SK-N-SH (cell line): ENCODE data around the gene SPOCK1. TPM values are rescaled to one million over a fixed set of nuclear protein-coding genes. Genes with fewer than 3 reads are reported as not detected.

Source experiments
- CTCF ChIA-PET: fragments of 300-600, 350-600 bp; formaldehyde crosslinking; extraction: SDS; loops from one replicate; lab custom pipeline; 2021; lab: Yijun Ruan, JAX
- POLR2A ChIA-PET: fragments of 350-600 bp; sonication (Branson Sonifier 250); formaldehyde crosslinking; extraction: SDS; loops from one replicate; lab custom pipeline; 2020; ENCODE audit warnings: antibody characterized with exemption, inconsistent platforms; lab: Yijun Ruan, JAX
- DNase-seq: peaks from one replicate; pipeline ENCODE4 v3.0.0; 2012
- H2AFZ ChIP-seq: fragments of 200-600 bp; sonication (generic); 2 replicates; pipeline ENCODE4 v1.8.1; 2016; ENCODE audit warnings: antibody characterized with exemption, mild to moderate bottlenecking, low read depth
- H3F3A ChIP-seq: fragments of 200-600 bp; sonication (generic); replicated peaks from 2 replicates; pipeline ENCODE3; 2016; ENCODE audit warnings: antibody characterized with exemption, mild to moderate bottlenecking; ENCODE audit not compliant: insufficient read depth
- H3K27ac ChIP-seq, 2 experiments: fragments of 200-500 bp in 1 of 2; fragments of 200-600 bp in 1 of 2; sonication (Bioruptor generic) in 1 of 2; sonication (generic), shearing (Covaris generic) in 1 of 2; 2 replicates each; pipeline versions ENCODE4 v1.5.1 to v1.6.1; 2014 to 2016; ENCODE audit warnings: low read depth in 2 of 2, inconsistent platforms in 1 of 2, low read length in 1 of 2, mild to moderate bottlenecking in 1 of 2, mixed read lengths in 1 of 2
- H3K27me3 ChIP-seq: fragments of 200-600 bp; sonication (generic), shearing (Covaris generic); 2 replicates; pipeline ENCODE4 v1.6.1; 2016; ENCODE audit warnings: mixed run types; ENCODE audit not compliant: insufficient read depth
- H3K36me3 ChIP-seq, 2 experiments: fragments of 200-500 bp in 1 of 2; fragments of 200-600 bp in 1 of 2; sonication (Bioruptor generic) in 1 of 2; sonication (generic) in 1 of 2; replicated peaks in 1 of 2; 2 replicates each; pipeline versions ENCODE3 to v1.5.1; 2014 to 2016; ENCODE audit warnings: low read length in 1 of 2, mild to moderate bottlenecking in 1 of 2; ENCODE audit not compliant: insufficient read depth in 2 of 2, control insufficient read depth in 1 of 2
- H3K4me1 ChIP-seq, 2 experiments: fragments of 200-500 bp in 1 of 2; fragments of 200-600 bp in 1 of 2; sonication (Bioruptor generic) in 1 of 2; sonication (generic), shearing (Covaris generic) in 1 of 2; 2 replicates each; pipeline versions ENCODE4 v1.5.1 to v1.6.1; 2014 to 2016; ENCODE audit warnings: low read depth in 1 of 2, low read length in 1 of 2, mixed run types in 1 of 2; ENCODE audit not compliant: insufficient read depth in 2 of 2, control insufficient read depth in 1 of 2
- H3K4me2 ChIP-seq: fragments of 200-600 bp; sonication (generic), shearing (Covaris generic); 2 replicates; pipeline ENCODE4 v1.6.1; 2017; ENCODE audit warnings: mixed run types
- H3K4me3 ChIP-seq, 2 experiments: fragments of 200-500 bp in 1 of 2; fragments of 200-600 bp in 1 of 2; sonication (Bioruptor generic) in 1 of 2; sonication (generic), shearing (Covaris generic) in 1 of 2; 2 replicates each; pipeline versions ENCODE4 v1.5.1 to v1.8.1; 2014 to 2016; ENCODE audit warnings: low read depth in 2 of 2, inconsistent platforms in 1 of 2, low read length in 1 of 2, mild to moderate bottlenecking in 1 of 2, mixed read lengths in 1 of 2, moderate library complexity in 1 of 2
- H3K79me2 ChIP-seq: fragments of 200-600 bp; sonication (generic); 2 replicates; pipeline ENCODE4 v1.8.1; 2017; ENCODE audit warnings: mild to moderate bottlenecking; ENCODE audit not compliant: insufficient read depth
- H3K9ac ChIP-seq: fragments of 200-600 bp; sonication (generic); 2 replicates; pipeline ENCODE4 v1.6.1; 2017; ENCODE audit warnings: mixed run types
- H3K9me2 ChIP-seq: fragments of 200-600 bp; sonication (generic); 2 replicates; pipeline ENCODE4 v1.6.1; 2017; ENCODE audit warnings: mixed run types
- H3K9me3 ChIP-seq: fragments of 200-600 bp; sonication (generic); 2 replicates; pipeline ENCODE4 v1.6.1; 2017; ENCODE audit warnings: mixed run types, mild to moderate bottlenecking, moderate library complexity
- H4K20me1 ChIP-seq: fragments of 200-600 bp; sonication (generic); 2 replicates; pipeline ENCODE4 v1.6.1; 2017; ENCODE audit warnings: mild to moderate bottlenecking, mixed run types; ENCODE audit not compliant: insufficient read depth
- CTCF ChIP-seq: fragments of 200-600 bp; sonication (generic); IDR thresholded peaks from 2 replicates; pipeline ENCODE4 v1.6.1; 2017; ENCODE audit warnings: antibody characterized with exemption, mild to moderate bottlenecking, moderate library complexity
- ELF1 ChIP-seq: IDR thresholded peaks from 2 replicates; pipeline ENCODE4 v1.4.0; 2012
- EP300 ChIP-seq, 2 experiments: IDR thresholded peaks; 2 replicates each; pipeline versions ENCODE4 v1.4.0 to v1.6.1; 2012; ENCODE audit warnings: borderline replicate concordance in 1 of 2, low read depth in 1 of 2, low read length in 1 of 2
- EZH2phosphoT487 ChIP-seq: fragments of 200-600 bp; sonication (generic); IDR thresholded peaks from 2 replicates; pipeline ENCODE4 v1.6.1; 2017; ENCODE audit warnings: low read depth, mixed run types, mild to moderate bottlenecking, antibody characterized with exemption, moderate library complexity, borderline replicate concordance
- FOXM1 ChIP-seq: IDR thresholded peaks from 2 replicates; pipeline ENCODE4 v1.4.0; 2012; ENCODE audit warnings: low read depth, mild to moderate bottlenecking
- GATA2 ChIP-seq: sonication (generic); formaldehyde crosslinking; IDR thresholded peaks from 2 replicates; pipeline ENCODE4 v1.5.0; 2020; ENCODE audit warnings: mild to moderate bottlenecking, missing genetic modification reagents
- IRF3 ChIP-seq: fragments of 150-350 bp; IDR thresholded peaks from 2 replicates; pipeline ENCODE4 v1.6.1; 2016; ENCODE audit warnings: mild to moderate bottlenecking, low read depth, low read length
- JUND ChIP-seq: IDR thresholded peaks from 2 replicates; pipeline ENCODE4 v1.4.0; 2012
- NRF1 ChIP-seq: IDR thresholded peaks from 2 replicates; pipeline ENCODE4 v1.6.1; 2012; ENCODE audit warnings: low read depth, mild to moderate bottlenecking, low read length
- RFX5 ChIP-seq: IDR thresholded peaks from 2 replicates; pipeline ENCODE4 v1.6.1; 2012; ENCODE audit warnings: mild to moderate bottlenecking, improper control_type of control experiment, low read length
- RXRA ChIP-seq: IDR thresholded peaks from 2 replicates; pipeline ENCODE4 v1.4.0; 2012; ENCODE audit warnings: low read depth, mild to moderate bottlenecking, borderline replicate concordance
- SMC3 ChIP-seq: IDR thresholded peaks from 2 replicates; pipeline ENCODE4 v1.6.1; 2012; ENCODE audit warnings: low read depth, low read length, improper control_type of control experiment
- TEAD4 ChIP-seq: IDR thresholded peaks from 2 replicates; pipeline ENCODE4 v1.4.0; 2012; ENCODE audit warnings: mild to moderate bottlenecking, borderline replicate concordance; ENCODE audit not compliant: insufficient read depth
- YY1 ChIP-seq: IDR thresholded peaks from 2 replicates; pipeline ENCODE4 v1.4.0; 2012; ENCODE audit warnings: low read depth, mild to moderate bottlenecking
- whole genome bisulfite sequencing: methylation state at CpG from one replicate; pipeline ENCODE4 v1.1.6; 2017; ENCODE audit warnings: low lambda C conversion rate; 5-methylcytosine and 5-hydroxymethylcytosine counted together
- polyA plus RNA-seq, 3 experiments: library from polyadenylated mRNA; depleted of rRNA; stranded (reverse); fragments of >200 nt; gene quantifications; 2 replicates each; pipeline ENCODE4 v1.2.3, GENCODE V29; 2012
- TF ChIP-seq, protein P1 (sequence below): fragments of 150-350 bp; IDR thresholded peaks from 2 replicates; pipeline ENCODE4 v1.6.1; 2017; ENCODE audit warnings: antibody characterized with exemption, low read length, low read depth, borderline replicate concordance
- TF ChIP-seq, protein P2 (sequence below): IDR thresholded peaks from 2 replicates; pipeline ENCODE4 v1.4.0; 2012; ENCODE audit warnings: low read depth, borderline replicate concordance

SPOCK1 gene
- polyA plus RNA-seq, 1 of the 3 experiments (the other 2 are of a cell fraction), result 11.3 TPM

DNA sequence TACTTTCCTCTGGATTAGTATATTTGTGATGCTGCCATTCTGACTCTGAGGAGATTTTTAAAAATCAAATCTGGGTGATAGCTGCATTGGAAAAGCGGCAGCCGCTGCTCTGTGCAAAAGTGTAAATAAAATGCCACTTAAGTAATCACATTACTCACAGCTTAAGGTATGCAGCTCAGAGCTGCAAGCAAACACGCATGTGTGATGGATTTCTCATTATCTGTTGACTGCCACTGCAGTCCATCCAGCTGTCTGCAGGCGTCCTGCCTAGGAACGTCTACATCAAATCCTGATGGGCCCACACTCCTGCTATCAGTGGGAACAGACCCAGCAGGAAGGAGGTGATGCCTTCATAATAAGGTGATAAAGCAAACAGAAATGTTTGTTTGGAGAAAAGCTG lies 216.9 kb downstream of the SPOCK1 start:
- WGBS, result 68% methylated on average over 5 of the region's 5 CpGs
- CTCF ChIA-PET, result interaction anchor here (0.7 kb wide), 1 partner anchor 38 kb away, joined by 3 read pairs; no protein-coding TSS in a partner anchor
- no peak overlapping the region for H3K27ac ChIP-seq

DNA sequence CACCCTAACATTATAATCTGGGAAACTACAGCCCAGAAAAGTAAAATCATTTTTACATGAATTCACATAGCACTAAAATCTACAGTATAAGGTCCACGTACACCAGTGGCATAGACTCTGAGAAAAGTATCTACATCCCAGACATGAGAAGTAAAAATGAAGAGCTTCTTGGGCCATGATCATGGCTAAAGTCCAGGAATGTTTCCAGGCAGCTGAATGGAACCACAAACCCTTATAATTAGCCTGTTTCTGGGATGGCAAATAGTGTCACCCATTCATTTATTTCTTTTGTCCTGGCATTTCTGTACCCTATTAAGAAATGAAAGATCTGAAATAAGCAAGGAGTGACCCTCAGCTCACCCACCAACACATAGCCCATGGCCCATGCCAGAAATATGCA lies 217.9 kb downstream of the SPOCK1 start:
- H3K9ac ChIP-seq, result no peak overlapping the region
- H3F3A ChIP-seq, result no peaks in the 10 kb centered on the region
- ChIA-PET POLR2A (no interaction called here), CTCF (interaction anchor here (0.7 kb wide), 1 partner anchor 39 kb away, joined by 3 read pairs; no protein-coding TSS in a partner anchor)
- no peak overlapping the region for H3K4me3 ChIP-seq
- H3K27me3 ChIP-seq, result no peaks in the 10 kb centered on the region
- H3K36me3 ChIP-seq, result no peaks in the 10 kb centered on the region
- no peaks in the 10 kb centered on the region for H3K9me3 ChIP-seq
- H2AFZ ChIP-seq, result no peak overlapping the region
- peaks cover 3% of the 10 kb centered on the region; the same call in 1 of the 2 replicates for H3K79me2 ChIP-seq
- H3K4me2 ChIP-seq, result no peak overlapping the region
- 55% methylated on average over 1 of the region's 1 CpG for WGBS
- H3K4me1 ChIP-seq, result peaks cover 0 to 19% of the 10 kb centered on the region in 2 experiments; a peak in 1 of 4 replicates
- H4K20me1 ChIP-seq, result no peaks in the 10 kb centered on the region
- TF ChIP-seq EZH2phosphoT487, result no peak
- no peaks in the 10 kb centered on the region for H3K9me2 ChIP-seq
- DNase-seq, result no peak
- no peak overlapping the region for H3K27ac ChIP-seq

More for the DNA sequence above, 216.9 kb downstream of the SPOCK1 start:
- Histone ChIP-seq H3K4me3 (no peak overlapping the region), H3K79me2 (peaks cover 4% of the 10 kb centered on the region; the same call in 1 of the 2 replicates), H2AFZ (no peak overlapping the region), H3K9me2 (no peaks in the 10 kb centered on the region), H3K9me3 (no peaks in the 10 kb centered on the region), H3K36me3 (no peaks in the 10 kb centered on the region), H3K4me1 (peaks cover 0 to 19% of the 10 kb centered on the region in 2 experiments; a peak in 1 of 4 replicates), H4K20me1 (no peaks in the 10 kb centered on the region), H3K4me2 (no peak overlapping the region), H3F3A (no peaks in the 10 kb centered on the region), H3K27me3 (no peaks in the 10 kb centered on the region)
- POLR2A ChIA-PET, result no interaction called here
- no peak for DNase-seq
- TF ChIP-seq JUND, result no peak
- no peak for TF ChIP-seq IRF3
- TF ChIP-seq EP300 (IDR thresholded peaks at IDR 0.05; ENCODE audit: borderline replicate concordance in 1 of 2, low read depth in 1 of 2, low read length in 1 of 2), result no peak
- TF ChIP-seq ELF1, result no peak
- TF ChIP-seq, protein P1, sequence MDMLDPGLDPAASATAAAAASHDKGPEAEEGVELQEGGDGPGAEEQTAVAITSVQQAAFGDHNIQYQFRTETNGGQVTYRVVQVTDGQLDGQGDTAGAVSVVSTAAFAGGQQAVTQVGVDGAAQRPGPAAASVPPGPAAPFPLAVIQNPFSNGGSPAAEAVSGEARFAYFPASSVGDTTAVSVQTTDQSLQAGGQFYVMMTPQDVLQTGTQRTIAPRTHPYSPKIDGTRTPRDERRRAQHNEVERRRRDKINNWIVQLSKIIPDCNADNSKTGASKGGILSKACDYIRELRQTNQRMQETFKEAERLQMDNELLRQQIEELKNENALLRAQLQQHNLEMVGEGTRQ, result no peak
- no peak for TF ChIP-seq FOXM1
- TF ChIP-seq YY1, result no peak
- no peak for TF ChIP-seq NRF1
- TF ChIP-seq, all 33 proteins: peak for 0
- H3K9ac ChIP-seq, result no peak overlapping the region

GRCh38 chr5:137280656-137281055 lies 218.5 kb downstream of the SPOCK1 start:
- no peak overlapping the region for H3K4me3 ChIP-seq
- POLR2A ChIA-PET, result no interaction called here
- WGBS, result 54% methylated on average over 3 of the region's 3 CpGs
- H3K9me3 ChIP-seq, result no peaks in the 10 kb centered on the region
- no peak overlapping the region for H3K9ac ChIP-seq
- no peak overlapping the region for H3K27ac ChIP-seq
- H3K4me1 ChIP-seq, result peaks cover 0 to 23% of the 10 kb centered on the region in 2 experiments; a peak in 1 of 4 replicates
- CTCF ChIA-PET, result interaction anchor here (1.4 kb wide), 1 partner anchor 9 kb away, joined by 4 read pairs; no protein-coding TSS in a partner anchor
- no peaks in the 10 kb centered on the region for H3F3A ChIP-seq
- no peak overlapping the region; the same call in 1 of the 2 replicates for H2AFZ ChIP-seq
- no peaks in the 10 kb centered on the region for H3K9me2 ChIP-seq
- no peaks in the 10 kb centered on the region for H3K36me3 ChIP-seq
- no peak for DNase-seq
- peaks cover 3% of the 10 kb centered on the region; the same call in 1 of the 2 replicates for H3K79me2 ChIP-seq
- no peaks in the 10 kb centered on the region for H3K27me3 ChIP-seq
- no peak overlapping the region; the same call in 1 of the 2 replicates for H3K4me2 ChIP-seq
- H4K20me1 ChIP-seq, result no peaks in the 10 kb centered on the region
- TF ChIP-seq RXRA, result no peak
- no peak for TF ChIP-seq RFX5
- no peak for TF ChIP-seq NRF1
- TF ChIP-seq, protein P2, sequence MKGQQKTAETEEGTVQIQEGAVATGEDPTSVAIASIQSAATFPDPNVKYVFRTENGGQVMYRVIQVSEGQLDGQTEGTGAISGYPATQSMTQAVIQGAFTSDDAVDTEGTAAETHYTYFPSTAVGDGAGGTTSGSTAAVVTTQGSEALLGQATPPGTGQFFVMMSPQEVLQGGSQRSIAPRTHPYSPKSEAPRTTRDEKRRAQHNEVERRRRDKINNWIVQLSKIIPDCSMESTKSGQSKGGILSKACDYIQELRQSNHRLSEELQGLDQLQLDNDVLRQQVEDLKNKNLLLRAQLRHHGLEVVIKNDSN, result no peak
- no peak for TF ChIP-seq GATA2 (CRISPR knock-in tag)
- no peak for TF ChIP-seq CTCF
- TF ChIP-seq SMC3, result no peak
- TF ChIP-seq JUND, result no peak
- TF ChIP-seq EZH2phosphoT487, result no peak
- TF ChIP-seq TEAD4, result no peak
